ENCODE measurements around the gene CDH24. TPM values are rescaled to one million over a fixed set of nuclear protein-coding genes. Genes with fewer than 3 reads are reported as not detected.

Gene CDH24
- total and polyA plus RNA-seq, 9 of the 15 experiments (the other 6 are each of a cell fraction or from before 2014, with no cell fraction given), result 0.04 to 16.2 (median 4.9) TPM

GRCh38 chr14:23057757-23058653 lies 685 bp upstream of the CDH24 start (continued):
- TF ChIP-seq ZNF740 (CRISPR knock-in tag; IDR thresholded peaks at IDR 0.05), result no peak
- no peak for TF ChIP-seq ZNF740 (tag; IDR thresholded peaks at IDR 0.05)
- no peak; the same call in 1 of the 2 replicates for TF ChIP-seq ZBTB1 (CRISPR knock-in tag; IDR thresholded peaks at IDR 0.05; ENCODE audit: borderline replicate concordance, low read depth)
- no peak for TF ChIP-seq GTF2E2 (tag; IDR thresholded peaks at IDR 0.05)
- peak; percentile 84 for TF ChIP-seq CC2D1A (IDR thresholded peaks at IDR 0.05)
- TF ChIP-seq IRF2 (CRISPR knock-in tag; IDR thresholded peaks at IDR 0.05), result no peak
- no peak for TF ChIP-seq CBX2 (IDR thresholded peaks at IDR 0.05; ENCODE audit: insufficient read depth, low read length, poor library complexity, severe bottlenecking)
- TF ChIP-seq DEAF1 (CRISPR knock-in tag; IDR thresholded peaks at IDR 0.05), result peak; percentile 80
- no peak for TF ChIP-seq RBM17 (IDR thresholded peaks at IDR 0.05; ENCODE audit: borderline replicate concordance, low read depth, low read length)
- peak in 1 of 2 experiments; percentile 32; a peak in 1 of 4 replicates for TF ChIP-seq TEAD1 (CRISPR knock-in tag; IDR thresholded peaks at IDR 0.05)
- peak; percentile 39; the same call in 1 of the 2 replicates for TF ChIP-seq MAX (CRISPR knock-in tag; IDR thresholded peaks at IDR 0.05)
- TF ChIP-seq PREB (CRISPR knock-in tag; IDR thresholded peaks at IDR 0.05), result 0 out of 2 replicates have a peak, but pooled peaks have one; percentile 64
- no peak for TF ChIP-seq ARHGAP35 (IDR thresholded peaks at IDR 0.05; ENCODE audit: partially characterized antibody)
- 0 out of 2 replicates have a peak, but pooled peaks have one; percentile 10 for TF ChIP-seq SMAD3 (CRISPR knock-in tag; conservative IDR thresholded peaks at IDR 0.05)
- 0 out of 2 replicates have a peak, but pooled peaks have one; percentile 45 for TF ChIP-seq STAT6 (CRISPR knock-in tag; IDR thresholded peaks at IDR 0.05)
- TF ChIP-seq MLLT1 (IDR thresholded peaks at IDR 0.05), result 0 out of 4 replicates have a peak, but pooled peaks of 1 of the 2 experiments have one; percentile 28
